K562 (cell line): ENCODE measurements around the gene TSPOAP1. TPM values are rescaled to one million over a fixed set of nuclear protein-coding genes. Genes with fewer than 3 reads are reported as not detected.

Experiments used
- ATAC-seq: fragments of 200-7000 bp; cut with Tn5 transposase; 3 replicates; pipeline ENCODE4 v1.9.1; 2020; ENCODE audit warnings: moderate library complexity
- BruUV-seq: library from RNA; stranded (reverse); fragments of 400-500 nt; replicated peaks from 2 replicates; lab custom pipeline; 2021; lab: Mats Ljungman, UMichigan
- CTCF ChIA-PET: fragments of 300-600 bp; formaldehyde crosslinking; extraction: SDS; loops from one replicate; lab custom pipeline; 2021; ENCODE audit warnings: low intra/inter-chr PET ratio; lab: Yijun Ruan, JAX
- POLR2A ChIA-PET: fragments of 300-600, 350-650 bp; sonication (Branson Sonifier 250); formaldehyde crosslinking; extraction: SDS; loops from one replicate; lab custom pipeline; 2021; ENCODE audit warnings: antibody characterized with exemption, inconsistent platforms; lab: Yijun Ruan, JAX
- DNase-seq, 4 experiments: peaks; one replicate each; pipeline versions ENCODE4 v3.0.0 to v3.0.0-alpha.2; 2011 to 2018; ENCODE audit warnings: low spot score in 3 of 4, mixed read lengths in 3 of 4; ENCODE audit errors: extremely low read depth in 1 of 4
- FAIRE-seq: peaks from 2 replicates; lab custom pipeline; 2011; peaks lifted over from hg19 to GRCh38; lab: Jason Lieb, UNC
- H2AFZ ChIP-seq: 2 replicates; pipeline ENCODE4 v1.6.0; 2011; ENCODE audit warnings: low read depth, low read length, control low read depth, inconsistent platforms
- H3K27ac ChIP-seq: fragments of 200-600 bp; 3 replicates; pipeline ENCODE4 v1.8.0; 2011; ENCODE audit warnings: low read depth, mild to moderate bottlenecking, control low read depth, inconsistent platforms, low read length, moderate library complexity, mixed read lengths; ENCODE audit errors: extremely low read depth
- H3K27me3 ChIP-seq, 2 experiments: fragments of 300-600 bp in 1 of 2; 2 replicates in 1 of 2; 3 replicates in 1 of 2; pipeline versions ENCODE4 v1.6.0 to v1.8.0; 2011; ENCODE audit warnings: inconsistent platforms in 2 of 2, low read length in 2 of 2, mild to moderate bottlenecking in 1 of 2, mixed read lengths in 1 of 2, moderate library complexity in 1 of 2; ENCODE audit not compliant: control insufficient read depth in 2 of 2, insufficient read depth in 2 of 2
- H3K36me3 ChIP-seq: fragments of 300-600 bp; 3 replicates; pipeline ENCODE4 v1.8.0; 2011; ENCODE audit warnings: mild to moderate bottlenecking, low read length, inconsistent platforms; ENCODE audit not compliant: control insufficient read depth, insufficient read depth
- H3K4me1 ChIP-seq, 2 experiments: fragments of 200-600 bp in 1 of 2; replicated peaks in 1 of 2; 2 replicates in 1 of 2; 3 replicates in 1 of 2; pipeline versions ENCODE4 v1.5.1 to v1.8.0; 2011; ENCODE audit warnings: inconsistent platforms in 2 of 2, low read length in 2 of 2, mild to moderate bottlenecking in 1 of 2, mixed read lengths in 1 of 2, moderate library complexity in 1 of 2; ENCODE audit not compliant: control insufficient read depth in 2 of 2, insufficient read depth in 2 of 2
- H3K4me2 ChIP-seq: 2 replicates; pipeline ENCODE4 v1.6.1; 2011; ENCODE audit warnings: low read length, control low read depth, inconsistent platforms, mixed read lengths; ENCODE audit not compliant: insufficient read depth
- H3K4me3 ChIP-seq: fragments of 200-600 bp; sonication (generic), shearing (Covaris generic); 2 replicates; pipeline ENCODE4 v1.5.1; 2016; ENCODE audit warnings: control low read depth, inconsistent platforms
- H3K79me2 ChIP-seq: fragments of 200-600 bp; 3 replicates; pipeline ENCODE4 v1.8.0; 2011; ENCODE audit warnings: low read length, inconsistent platforms; ENCODE audit not compliant: control insufficient read depth, insufficient read depth
- H3K9ac ChIP-seq, 2 experiments: 2 replicates each; pipeline versions ENCODE4 v1.6.0 to v1.6.1; 2011; ENCODE audit warnings: low read depth in 2 of 2, low read length in 2 of 2, control low read depth in 1 of 2, inconsistent platforms in 1 of 2, mild to moderate bottlenecking in 1 of 2, mixed read lengths in 1 of 2; ENCODE audit not compliant: insufficient read depth in 1 of 2
- H3K9me1 ChIP-seq: one replicate; pipeline ENCODE4 v1.6.0; 2011; ENCODE audit warnings: inconsistent platforms, mild to moderate bottlenecking, low read length, moderate library complexity; ENCODE audit not compliant: control insufficient read depth, insufficient read depth
- H3K9me3 ChIP-seq: replicated peaks from 2 replicates; pipeline ENCODE4 v1.5.1; 2011; ENCODE audit warnings: low read depth, low read length, inconsistent platforms; ENCODE audit not compliant: control insufficient read depth, insufficient read depth
- H4K20me1 ChIP-seq: replicated peaks from 2 replicates; pipeline ENCODE4 v1.6.1; 2011; ENCODE audit warnings: low read length, inconsistent platforms, mixed read lengths; ENCODE audit not compliant: control insufficient read depth, insufficient read depth
- CBFA2T3 ChIP-seq: fragments of 450-650 bp; IDR thresholded peaks from 2 replicates; pipeline ENCODE4 v1.6.1; 2017
- E2F5 ChIP-seq: sonication (generic); formaldehyde crosslinking; IDR thresholded peaks from 2 replicates; pipeline ENCODE4 v1.8.0; 2022; ENCODE audit warnings: mild to moderate bottlenecking, missing genetic modification reagents
- GTF2E2 ChIP-seq: fragments of 200-800 bp; sonication (Bioruptor generic); IDR thresholded peaks from 2 replicates; pipeline ENCODE4 v1.6.1; 2016; ENCODE audit warnings: missing genetic modification characterization, missing compliant biosample characterization
- U2AF2 ChIP-seq: fragments of 200-400 bp; formaldehyde crosslinking; optimal IDR thresholded peaks from 2 replicates; pipeline ENCODE3; 2017; ENCODE audit warnings: low read depth, mild to moderate bottlenecking, low read length
- ZFX ChIP-seq: sonication (generic); formaldehyde crosslinking; IDR thresholded peaks from 2 replicates; pipeline ENCODE4 v1.8.0; 2022; ENCODE audit warnings: mild to moderate bottlenecking, missing genetic modification reagents, moderate library complexity
- WGBS: fragments of 100-300 bp; shearing (Covaris generic); methylation state at CpG from one replicate; pipeline ENCODE4 v1.1.6; 2016; ENCODE audit warnings: low coverage, mixed read lengths; ENCODE audit not compliant: insufficient coverage; ENCODE audit errors: missing lambda C conversion rate; 5-methylcytosine and 5-hydroxymethylcytosine counted together
- in situ Hi-C: fragments of 300-500 bp; cut with MboI; formaldehyde crosslinking; loops from 4 replicates; pipeline ENCODE4 v1.15.0; 2018; ENCODE audit warnings: inconsistent platforms, mixed read lengths
- intact Hi-C: fragments of 100-400 bp; cut with micrococcal nuclease; formaldehyde crosslinking; loops from 2 replicates; pipeline ENCODE4 v1.14.2; 2022
- polyA plus RNA-seq, 8 experiments: library from polyadenylated mRNA; depleted of rRNA in 4 of 8; stranded (reverse) in 5 of 8; unstranded in 3 of 8; fragments of >200 nt; fragmentation: Nextera tagmentation in 2 of 8; fragmentation: Illumina TruSeq in 1 of 8; extraction: Ambion mirVana in 2 of 8; extraction: Trizol in 1 of 8; gene quantifications; 2 replicates each; pipeline versions ENCODE4 v1.2.1 to v1.2.3, GENCODE V29; 2011 to 2014; ENCODE audit warnings: inconsistent platforms in 1 of 8, missing spikeins in 1 of 8
- total RNA-seq, 7 experiments: library from RNA; depleted of rRNA in 6 of 7; stranded (reverse); fragments of >200 nt in 6 of 7; fragmentation: Illumina TruSeq in 2 of 7; extraction: Trizol in 2 of 7; gene quantifications; 2 replicates each; pipeline versions ENCODE4 v1.2.1 to v1.2.3, GENCODE V29; 2011 to 2021; ENCODE audit warnings: low replicate concordance in 1 of 7
- TF ChIP-seq, protein P1 (sequence below): fragments of 450-650 bp; IDR thresholded peaks from 2 replicates; pipeline ENCODE4 v1.6.1; 2016; ENCODE audit warnings: antibody characterized with exemption
- TF ChIP-seq, protein P2 (sequence below): sonication (generic); formaldehyde crosslinking; IDR thresholded peaks from 2 replicates; pipeline ENCODE4 v1.9.0; 2022; ENCODE audit warnings: mild to moderate bottlenecking, missing genetic modification reagents

The TSPOAP1 gene
- total and polyA plus RNA-seq, 9 of the 15 experiments (the other 6 are each of a cell fraction or from before 2014, with no cell fraction given), result 0.87 to 3.9 (median 1.8) TPM; not detected in 2

DNA sequence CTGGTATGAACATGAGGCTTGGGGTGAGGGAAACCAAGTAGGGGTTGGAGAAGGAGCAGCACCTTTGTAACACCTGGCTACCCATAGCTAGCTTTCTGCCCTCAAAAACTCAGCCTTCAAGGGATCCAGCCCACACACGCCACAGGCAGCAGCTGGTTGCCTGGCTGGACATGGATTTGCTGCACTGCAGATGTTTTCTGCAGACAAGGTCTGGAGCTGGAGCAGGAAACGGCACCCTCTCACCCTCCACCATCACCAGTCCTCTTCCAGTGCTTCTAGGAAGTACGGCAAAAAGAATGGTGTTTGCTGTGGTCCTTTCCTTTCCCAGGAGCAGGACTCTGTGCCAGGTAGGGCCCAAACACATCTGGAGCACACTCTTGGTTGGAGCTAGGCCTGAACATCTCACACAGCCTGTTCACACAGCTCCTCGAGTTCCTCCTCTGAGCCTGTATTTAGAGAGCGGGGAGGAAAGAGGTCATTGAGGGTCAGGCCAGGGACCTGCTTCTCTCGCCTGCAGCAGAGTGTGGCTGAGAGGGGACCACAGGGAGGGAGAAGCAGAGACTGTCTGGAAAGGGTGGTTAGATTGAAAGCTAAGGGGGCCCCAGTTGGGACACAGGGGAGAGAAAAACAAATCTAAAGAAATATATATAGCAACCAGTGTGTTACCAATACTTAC is 26.1 kb upstream of the TSPOAP1 start:
- peaks cover 30% of the 10 kb centered on the region for H3K79me2 ChIP-seq
- no peak overlapping the region; the same call in 1 of the 2 replicates for H3K4me2 ChIP-seq
- H4K20me1 ChIP-seq, result no peaks in the 10 kb centered on the region; the same call in 1 of the 2 replicates
- H3K4me3 ChIP-seq, result no peak overlapping the region
- no peak for TF ChIP-seq U2AF2
- peak; percentile 41; the same call in 1 of the 2 replicates for TF ChIP-seq ZFX (CRISPR knock-in tag)
- TF ChIP-seq GTF2E2, result no peak
- TF ChIP-seq CBFA2T3, result peak; percentile 42
- TF ChIP-seq, protein P1, sequence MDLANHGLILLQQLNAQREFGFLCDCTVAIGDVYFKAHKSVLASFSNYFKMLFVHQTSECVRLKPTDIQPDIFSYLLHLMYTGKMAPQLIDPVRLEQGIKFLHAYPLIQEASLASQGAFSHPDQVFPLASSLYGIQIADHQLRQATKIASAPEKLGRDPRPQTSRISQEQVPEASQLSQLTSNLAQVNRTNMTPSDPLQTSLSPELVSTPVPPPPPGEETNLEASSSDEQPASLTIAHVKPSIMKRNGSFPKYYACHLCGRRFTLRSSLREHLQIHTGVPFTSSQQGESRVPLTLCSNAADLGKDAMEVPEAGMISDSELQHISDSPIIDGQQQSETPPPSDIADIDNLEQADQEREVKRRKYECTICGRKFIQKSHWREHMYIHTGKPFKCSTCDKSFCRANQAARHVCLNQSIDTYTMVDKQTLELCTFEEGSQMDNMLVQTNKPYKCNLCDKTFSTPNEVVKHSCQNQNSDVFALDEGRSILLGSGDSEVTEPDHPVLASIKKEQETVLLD, result no peak
- TF ChIP-seq, protein P2, sequence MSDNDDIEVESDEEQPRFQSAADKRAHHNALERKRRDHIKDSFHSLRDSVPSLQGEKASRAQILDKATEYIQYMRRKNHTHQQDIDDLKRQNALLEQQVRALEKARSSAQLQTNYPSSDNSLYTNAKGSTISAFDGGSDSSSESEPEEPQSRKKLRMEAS (CRISPR knock-in tag), result peak; percentile 50; the same call in 1 of the 2 replicates
- TF ChIP-seq E2F5 (CRISPR knock-in tag), result 0 out of 2 replicates have a peak, but pooled peaks have one; percentile 38
- H3K4me1 ChIP-seq, result peaks cover 20 to 23% of the 10 kb centered on the region in 2 experiments; a peak in 4 of 5 replicates
- no peak for FAIRE-seq
- no peaks in the 10 kb centered on the region for H3K27me3 ChIP-seq
- CTCF ChIA-PET, result no interaction called here
- BruUV-seq, result no TSS peak
- H2AFZ ChIP-seq, result peak overlapping the region; percentile 41
- H3K9ac ChIP-seq, result peak overlapping the region in 1 of 2 experiments; percentile 79; a peak in 2 of 4 replicates
- peak in 1 of 4 experiments; percentile 7 for DNase-seq
- peaks cover 10% of the 10 kb centered on the region for H3K36me3 ChIP-seq
- intact Hi-C loops, result loop anchor here (5.0 kb wide), 1 partner anchor 83 kb away; no protein-coding TSS in a partner anchor
- no peaks in the 10 kb centered on the region for H3K9me1 ChIP-seq
- 45% methylated on average over 4 of the region's 6 CpGs for WGBS
- in situ Hi-C loops, result no loop called here
- POLR2A ChIA-PET, result interaction anchor here (0.7 to 17.7 kb wide), 8 partner anchors 9 to 71 kb away, joined by 3 to 257 read pairs (median 6); partner anchors contain the start of gene RNF43
- no peak overlapping the region; the same call in 2 of the 3 replicates for H3K27ac ChIP-seq
- no peaks in the 10 kb centered on the region for H3K9me3 ChIP-seq
- no peak for ATAC-seq
